ENCODE results near the gene TP53RK.

The TP53RK gene

GRCh38 chr20:46657618-46658017 is 31.6 kb downstream of the TP53RK start:
- no peak for FAIRE-seq
- DNase-seq (ENCODE audit: insufficient read length, low spot score), result no peak

DNA sequence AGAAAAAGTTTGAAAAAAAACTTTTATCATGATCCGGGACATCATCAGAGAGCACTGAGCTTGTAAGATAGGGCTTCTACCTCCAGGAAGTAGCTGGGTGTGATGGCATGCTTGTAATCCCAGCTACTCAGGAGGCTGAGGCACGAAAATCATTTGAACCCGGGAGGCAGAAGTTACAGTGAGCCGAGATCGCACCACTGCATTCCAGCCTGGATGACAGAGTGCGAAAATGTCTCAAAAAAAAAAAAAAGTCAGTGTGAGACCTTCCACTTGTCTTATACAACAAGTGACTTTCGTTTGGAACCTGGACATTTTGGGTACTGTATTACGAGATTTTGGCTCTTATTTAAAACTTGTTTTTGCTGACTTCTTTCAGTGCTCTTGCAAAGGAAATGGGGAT is 32.1 kb downstream of the TP53RK start:
- no peak for FAIRE-seq
- no peak for DNase-seq (ENCODE audit: insufficient read length, low spot score)

More at GRCh38 chr20:46657618-46658017, 31.6 kb downstream of the TP53RK start:
- TF ChIP-seq, protein P1, sequence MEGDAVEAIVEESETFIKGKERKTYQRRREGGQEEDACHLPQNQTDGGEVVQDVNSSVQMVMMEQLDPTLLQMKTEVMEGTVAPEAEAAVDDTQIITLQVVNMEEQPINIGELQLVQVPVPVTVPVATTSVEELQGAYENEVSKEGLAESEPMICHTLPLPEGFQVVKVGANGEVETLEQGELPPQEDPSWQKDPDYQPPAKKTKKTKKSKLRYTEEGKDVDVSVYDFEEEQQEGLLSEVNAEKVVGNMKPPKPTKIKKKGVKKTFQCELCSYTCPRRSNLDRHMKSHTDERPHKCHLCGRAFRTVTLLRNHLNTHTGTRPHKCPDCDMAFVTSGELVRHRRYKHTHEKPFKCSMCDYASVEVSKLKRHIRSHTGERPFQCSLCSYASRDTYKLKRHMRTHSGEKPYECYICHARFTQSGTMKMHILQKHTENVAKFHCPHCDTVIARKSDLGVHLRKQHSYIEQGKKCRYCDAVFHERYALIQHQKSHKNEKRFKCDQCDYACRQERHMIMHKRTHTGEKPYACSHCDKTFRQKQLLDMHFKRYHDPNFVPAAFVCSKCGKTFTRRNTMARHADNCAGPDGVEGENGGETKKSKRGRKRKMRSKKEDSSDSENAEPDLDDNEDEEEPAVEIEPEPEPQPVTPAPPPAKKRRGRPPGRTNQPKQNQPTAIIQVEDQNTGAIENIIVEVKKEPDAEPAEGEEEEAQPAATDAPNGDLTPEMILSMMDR (IDR thresholded peaks at IDR 0.05; ENCODE audit: insufficient read depth, missing control alignments), result no peak

DNA sequence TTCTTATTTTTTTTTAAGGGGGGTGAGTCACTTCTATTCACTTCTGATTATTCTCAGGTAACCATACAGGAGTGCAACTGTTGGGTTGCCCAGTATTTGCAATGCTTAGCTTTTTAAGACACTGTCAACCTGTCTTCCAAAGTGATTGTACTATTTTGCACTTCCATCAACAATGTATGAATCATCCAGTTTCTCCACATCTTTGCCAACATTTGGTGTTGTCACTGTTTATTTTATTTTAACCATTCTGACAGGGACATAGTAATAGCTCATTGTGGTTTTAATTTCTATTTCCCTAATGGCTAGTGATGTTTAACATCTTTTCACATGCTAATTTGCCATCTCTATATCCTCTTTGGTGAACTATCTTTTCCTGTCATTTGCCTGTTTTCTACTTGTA is 36.5 kb downstream of the TP53RK start:
- FAIRE-seq (no peak), DNase-seq (ENCODE audit: insufficient read length, low spot score) (no peak)
- TF ChIP-seq, protein P1 (IDR thresholded peaks at IDR 0.05; ENCODE audit: insufficient read depth, missing control alignments), result no peak

More for the DNA sequence above, 32.1 kb downstream of the TP53RK start:
- TF ChIP-seq, protein P1 (IDR thresholded peaks at IDR 0.05; ENCODE audit: insufficient read depth, missing control alignments), result no peak

GRCh38 chr20:46651091-46651962 is 37.9 kb downstream of the TP53RK start, which contains the start of gene SLC13A3:
TSS of gene SLC13A3 (minus strand) at chr20:46651459. CDS start at chr20:46651421, 38 bp downstream.
- TF ChIP-seq, protein P1 (IDR thresholded peaks at IDR 0.05; ENCODE audit: insufficient read depth, missing control alignments), result no peak
- FAIRE-seq (no peak), DNase-seq (ENCODE audit: insufficient read length, low spot score) (no peak)

- DNase-seq (ENCODE audit: insufficient read length, low spot score), result no peak
- TF ChIP-seq, protein P1 (IDR thresholded peaks at IDR 0.05; ENCODE audit: insufficient read depth, missing control alignments), result no peak
- no peak for FAIRE-seq
These were observed 38.6 kb downstream of the TP53RK start for GRCh38 chr20:46650575-46651090.

DNA sequence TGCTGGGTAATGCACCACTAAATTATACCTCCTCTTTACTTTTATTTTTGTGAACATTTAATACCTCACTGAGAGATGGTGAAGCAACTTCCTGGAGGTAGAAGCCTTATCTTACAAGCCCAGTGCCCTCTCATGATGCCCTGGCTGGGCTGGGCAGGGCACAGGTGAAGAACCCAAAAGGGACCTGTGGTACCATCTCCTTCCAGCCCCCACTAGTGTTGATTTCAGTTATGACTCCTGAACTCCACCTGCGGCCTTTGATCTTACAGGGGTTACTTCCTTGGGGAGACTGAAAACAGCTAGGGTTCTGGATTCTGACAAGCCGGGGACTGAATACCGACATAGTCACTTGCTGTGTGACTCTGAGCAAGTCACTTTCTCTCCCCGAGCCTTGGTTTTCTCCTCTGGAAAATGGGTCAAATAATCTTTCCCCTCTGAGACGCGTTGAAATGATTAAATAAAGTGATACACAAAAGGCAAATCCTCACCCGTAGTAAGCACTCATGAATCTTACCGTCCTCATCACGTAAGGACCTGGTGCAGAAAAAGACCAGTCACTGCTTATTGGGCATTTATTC is 39.2 kb downstream of the TP53RK start:
- FAIRE-seq (no peak), DNase-seq (ENCODE audit: insufficient read length, low spot score) (no peak)
- TF ChIP-seq, protein P1 (IDR thresholded peaks at IDR 0.05; ENCODE audit: insufficient read depth, missing control alignments), result no peak

- TF ChIP-seq, protein P1 (IDR thresholded peaks at IDR 0.05; ENCODE audit: insufficient read depth, missing control alignments), result no peak
- no peak for DNase-seq (ENCODE audit: insufficient read length, low spot score)
- FAIRE-seq, result no peak
These were observed 39.6 kb downstream of the TP53RK start for GRCh38 chr20:46649650-46649949.
